Measurements from ENCODE around the gene FGF12. TPM values are rescaled to one million over a fixed set of nuclear protein-coding genes. Genes with fewer than 3 reads are reported as not detected.
"Not testable (repeated sequence)": the region's sequence is repeated elsewhere in the genome, so short reads cannot be mapped to it uniquely, and the experiment has no call there.

Gene FGF12
- 4.6 and 6.6 TPM in 2 replicates for total RNA-seq (2014; rRNA removed; shearing (Covaris generic))

DNA sequence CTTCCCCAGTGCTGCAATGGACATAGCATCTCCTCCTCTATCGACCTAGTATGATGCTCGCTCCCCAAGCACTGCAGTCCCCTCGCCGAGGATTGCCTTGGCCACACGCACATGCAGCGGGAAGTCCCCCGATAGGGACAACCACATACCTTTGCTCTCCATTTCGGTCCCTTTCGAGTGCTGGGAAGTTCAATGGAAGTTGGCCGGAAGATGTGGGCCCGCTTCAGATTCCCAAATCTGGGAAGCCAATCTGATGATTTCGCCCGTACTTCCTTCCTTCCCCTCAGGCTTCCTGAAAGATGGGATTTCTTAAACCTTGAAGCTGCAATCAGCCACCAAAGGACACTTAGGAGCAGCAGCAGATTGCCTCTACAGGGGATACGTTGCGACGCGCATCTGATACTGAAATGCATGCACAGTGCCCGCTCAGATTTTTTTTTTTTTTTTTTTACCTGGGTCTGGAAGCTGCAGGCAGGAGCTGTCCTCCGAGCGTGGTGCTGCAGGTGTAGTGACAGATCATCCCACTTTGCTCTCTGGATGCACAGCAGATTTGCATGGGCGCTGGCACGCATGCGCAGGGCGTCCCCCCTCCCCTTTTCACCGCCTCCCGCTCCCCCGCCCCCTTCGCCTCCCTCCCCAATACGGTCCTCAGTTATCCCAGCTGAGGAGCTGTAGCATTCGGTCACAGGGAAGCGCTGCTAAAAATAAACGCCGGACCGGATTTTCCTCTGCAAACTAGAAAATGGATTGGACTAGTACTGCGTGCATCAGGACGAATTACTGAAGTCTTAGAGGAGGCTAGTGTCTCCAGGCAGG, at the start of gene FGF12:
TSS of gene FGF12 (minus strand) at position 510 of the 816 bp plus-strand sequence.
- DNase-seq (ENCODE audit: low read depth), result peak; percentile 28

DNA sequence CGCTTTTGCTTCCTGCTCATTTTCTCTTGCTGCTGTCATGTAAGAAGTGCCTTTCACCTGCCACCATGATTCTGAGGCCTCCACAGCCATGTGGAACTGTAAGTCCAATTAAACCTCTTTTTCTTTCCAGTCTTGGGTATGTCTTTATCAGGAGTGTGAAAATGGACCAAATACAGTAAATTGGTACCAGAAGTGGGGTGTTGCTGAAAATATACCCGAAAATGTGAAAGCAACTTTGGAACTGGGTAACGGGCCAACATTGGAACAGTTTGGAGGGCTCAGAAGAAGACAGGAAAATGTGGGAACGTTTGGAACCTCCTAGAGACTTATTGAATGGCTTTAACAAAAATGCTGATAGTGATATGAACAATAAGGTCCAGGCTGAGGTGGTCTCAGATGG, 47.0 kb upstream of the FGF12 start:
- not testable (repeated sequence) for DNase-seq (ENCODE audit: low read depth)

DNA sequence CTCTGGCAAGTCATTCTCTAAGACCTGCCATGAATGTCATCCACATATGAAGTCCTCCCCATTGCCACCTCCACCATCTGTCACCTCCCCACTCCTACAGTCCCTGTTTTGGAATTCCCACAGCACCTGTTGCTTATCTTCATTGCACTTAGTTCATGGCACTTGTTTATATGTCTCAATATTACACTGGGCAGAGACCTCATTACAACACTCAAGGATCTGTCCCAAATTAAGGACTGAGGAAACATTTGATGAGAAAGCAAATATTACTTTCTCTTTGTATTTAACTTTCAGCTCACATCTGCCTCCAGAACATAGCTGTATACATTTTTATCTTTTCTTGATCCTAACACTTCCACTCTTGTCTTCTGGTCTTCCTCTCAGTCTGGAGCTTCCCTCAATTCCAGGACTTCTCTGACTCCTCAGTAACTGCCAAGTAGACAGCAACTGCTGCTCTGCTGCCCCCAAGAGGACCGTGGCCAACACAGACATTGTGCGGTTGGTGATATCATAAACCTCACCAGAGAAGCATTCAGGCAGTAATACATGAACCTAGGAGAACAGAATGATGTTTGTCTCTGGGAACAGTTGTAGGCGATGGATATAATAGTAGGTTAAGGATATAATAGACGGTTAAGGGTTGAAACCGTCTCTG, 45.0 kb upstream of the FGF12 start:
- DNase-seq (ENCODE audit: low read depth), result peak; percentile 51

DNA sequence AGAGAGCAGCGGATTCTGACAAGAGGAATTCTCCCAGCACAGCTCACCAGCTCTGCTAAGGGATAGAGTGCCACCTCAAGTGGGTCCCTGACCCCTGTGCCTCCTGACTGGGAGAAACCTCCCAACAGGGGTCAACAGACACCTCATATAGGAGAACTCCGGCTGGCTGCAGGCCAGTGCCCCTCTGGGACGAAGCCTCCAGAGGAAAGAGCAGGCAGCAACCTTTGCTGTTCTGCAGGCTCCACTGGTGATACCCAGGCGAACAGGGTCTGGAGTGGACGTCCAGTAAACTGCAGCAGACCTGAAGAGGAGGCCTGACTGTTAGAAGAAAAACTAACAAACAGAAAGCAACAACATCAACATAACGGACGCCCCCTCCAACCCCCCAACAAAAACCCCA, 31.3 kb upstream of the FGF12 start:
- no peak for DNase-seq (ENCODE audit: low read depth)

DNA sequence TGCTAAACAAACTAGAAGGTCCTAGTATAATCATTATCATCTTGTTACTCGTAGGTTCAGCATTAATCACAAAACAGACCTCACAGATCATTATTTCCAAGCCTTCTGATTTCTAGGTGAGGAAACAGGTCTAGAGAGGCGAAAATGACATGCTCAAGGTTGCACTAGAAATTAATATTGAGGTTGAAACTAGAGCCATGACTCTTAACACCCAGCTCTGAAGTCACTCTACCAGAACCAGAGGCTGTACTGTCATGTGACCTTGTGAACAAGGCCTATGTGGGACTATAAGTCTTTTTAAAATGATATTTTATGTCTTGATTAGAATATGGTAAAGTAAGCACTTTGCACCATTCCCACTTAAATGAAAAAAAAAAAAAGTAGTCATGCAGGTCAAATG, 23.8 kb upstream of the FGF12 start:
- no peak for DNase-seq (ENCODE audit: low read depth)

DNA sequence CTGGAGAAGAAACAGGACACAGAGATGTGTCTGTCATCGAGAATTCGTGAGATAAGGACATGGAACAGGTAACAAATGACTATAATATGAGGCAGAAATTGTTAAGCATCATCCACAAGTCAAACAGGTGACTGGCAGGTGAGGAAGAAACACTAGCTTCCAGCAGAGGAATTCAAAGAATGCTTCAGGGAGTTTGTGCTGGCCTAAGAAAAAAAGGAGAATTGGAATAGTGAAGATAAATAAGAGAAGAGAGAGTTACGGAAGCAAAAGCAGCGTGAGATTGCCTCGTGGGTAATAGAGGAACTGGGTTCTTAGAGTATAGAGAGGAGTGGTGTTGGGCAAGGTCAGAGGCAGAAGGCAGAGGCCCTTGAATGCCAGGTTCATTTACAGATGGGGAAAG, 22.9 kb upstream of the FGF12 start:
- no peak for DNase-seq (ENCODE audit: low read depth)

DNA sequence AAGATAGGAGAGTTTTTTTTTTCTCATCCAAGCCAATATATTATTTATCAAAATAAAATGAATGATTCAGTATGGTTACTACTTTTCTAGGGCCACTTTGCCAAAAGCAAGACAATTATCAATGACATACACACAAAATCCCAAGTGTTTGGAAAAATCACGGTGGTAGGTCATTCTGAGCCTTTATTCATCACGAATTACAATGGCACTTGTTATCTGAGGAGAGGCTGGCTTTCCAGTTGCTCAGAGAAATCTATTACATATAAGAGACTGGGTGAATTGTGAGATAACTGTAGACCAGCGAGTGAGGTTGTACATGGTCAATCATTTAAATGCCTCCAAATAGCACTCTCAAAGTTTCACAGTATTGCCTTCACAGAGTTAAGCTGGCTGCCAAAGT, 20.4 kb upstream of the FGF12 start:
- no peak for DNase-seq (ENCODE audit: low read depth)

DNA sequence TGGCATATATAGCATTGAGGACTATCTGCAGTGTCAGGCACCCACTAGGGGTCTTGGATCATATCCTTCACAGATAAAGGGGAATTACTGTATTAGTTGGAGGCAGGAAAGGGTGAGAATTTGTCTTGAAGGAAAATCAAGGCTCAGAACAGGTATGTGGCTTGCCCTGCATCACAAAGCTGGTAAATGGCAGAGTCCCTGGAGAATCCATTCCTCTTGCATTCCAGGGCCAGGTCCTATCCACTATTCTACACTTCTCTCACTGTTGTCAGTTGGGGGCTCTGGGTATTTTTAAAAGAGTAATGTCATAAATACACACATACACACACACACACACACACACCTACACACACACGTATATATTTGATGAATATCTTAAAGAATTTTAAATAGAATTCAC, 19.8 kb upstream of the FGF12 start:
- DNase-seq (ENCODE audit: low read depth), result no peak

DNA sequence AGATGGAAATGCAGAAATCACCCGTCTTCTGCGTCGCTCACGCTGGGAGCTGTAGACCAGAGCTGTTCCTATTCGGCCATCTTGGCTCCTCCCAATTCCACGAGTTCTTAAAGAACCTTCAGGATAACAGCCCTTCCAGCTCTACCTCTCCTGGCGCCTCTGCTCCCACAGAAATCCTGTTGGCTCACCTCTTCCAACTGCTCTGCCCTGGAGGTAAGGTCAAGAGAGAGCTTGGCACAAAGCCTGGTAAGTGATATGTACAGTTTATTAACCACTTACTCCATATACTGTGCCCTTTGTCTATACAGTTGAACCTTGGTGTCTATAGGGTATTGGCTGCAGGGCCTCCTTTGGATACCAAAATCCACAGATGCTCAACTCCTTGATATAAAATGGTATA, 17.8 kb upstream of the FGF12 start:
- DNase-seq (ENCODE audit: low read depth), result no peak

DNA sequence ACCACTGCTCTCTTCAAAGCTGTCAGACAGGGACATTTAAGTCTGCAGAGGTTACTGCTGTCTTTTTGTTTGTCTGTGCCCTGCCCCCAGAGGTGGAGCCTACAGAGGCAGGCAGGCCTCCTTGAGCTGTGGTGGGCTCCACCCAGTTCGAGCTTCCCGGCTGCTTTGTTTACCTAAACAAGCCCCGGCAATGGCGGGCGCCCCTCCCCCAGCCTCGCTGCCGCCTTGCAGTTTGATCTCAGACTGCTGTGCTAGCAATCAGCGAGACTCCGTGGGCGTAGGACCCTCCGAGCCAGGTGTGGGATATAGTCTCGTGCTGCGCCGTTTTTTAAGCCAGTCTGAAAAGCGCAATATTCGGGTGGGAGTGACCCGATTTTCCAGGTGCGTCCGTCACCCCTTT, 17.3 kb upstream of the FGF12 start:
- not testable (repeated sequence) for DNase-seq (ENCODE audit: low read depth)

DNA sequence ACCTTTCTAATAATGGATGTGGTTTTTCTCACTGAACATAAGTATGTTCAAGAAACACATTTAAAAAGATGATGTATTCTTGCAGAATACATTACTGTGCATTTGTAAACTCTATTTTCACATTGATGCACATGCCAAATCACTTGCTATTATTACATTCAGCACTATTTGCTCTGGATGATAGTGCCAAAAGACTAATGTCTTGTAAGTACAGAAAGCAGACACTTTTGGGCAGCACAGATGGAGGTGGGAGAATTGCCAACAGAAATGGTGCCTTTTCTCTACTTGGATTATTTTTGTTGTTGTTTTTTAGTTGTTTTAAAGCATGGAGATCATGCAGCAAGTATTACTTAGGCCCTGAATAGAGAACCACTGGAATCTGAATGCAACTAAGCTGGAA, 10.2 kb upstream of the FGF12 start:
- no peak for DNase-seq (ENCODE audit: low read depth)

DNA sequence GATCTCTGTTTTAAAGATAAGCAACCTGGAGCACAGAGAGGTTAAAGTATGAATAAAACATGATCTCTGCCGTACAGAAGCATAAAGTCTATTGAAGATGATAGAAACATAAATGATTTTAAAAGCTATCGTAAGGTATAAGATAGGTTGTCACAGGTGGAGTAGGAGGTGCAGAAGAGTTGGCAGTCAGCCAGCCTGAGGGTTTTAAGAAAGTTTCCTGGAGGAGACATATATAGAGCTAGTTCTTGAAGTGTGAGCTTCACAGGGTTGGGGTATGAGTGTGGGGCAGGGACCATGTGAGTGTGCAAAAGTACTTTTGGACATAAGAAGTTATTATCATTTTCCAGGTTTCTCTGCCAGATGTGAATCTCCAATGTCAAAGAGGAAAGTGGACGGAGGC, 3.9 kb upstream of the FGF12 start:
- DNase-seq (ENCODE audit: low read depth), result no peak

DNA sequence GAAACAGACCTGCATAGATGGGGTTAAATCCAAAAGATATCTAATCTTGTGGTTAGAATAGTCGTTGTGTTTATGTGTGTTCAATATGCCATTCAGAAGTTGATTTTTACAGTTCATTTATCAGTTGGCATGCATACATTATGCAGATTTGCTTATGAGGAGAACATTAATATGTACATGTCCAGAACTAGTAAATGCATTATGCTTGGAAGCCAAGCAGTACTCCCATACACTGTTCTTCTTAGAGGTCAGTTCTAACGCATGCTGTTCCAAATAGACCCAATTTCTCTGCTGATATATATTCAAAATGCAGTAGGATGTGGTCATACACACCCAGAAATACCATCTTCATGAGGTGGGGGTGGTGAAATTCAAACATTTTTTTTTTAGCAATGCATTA, 956 bp downstream of the FGF12 start:
- DNase-seq (ENCODE audit: low read depth), result no peak

DNA sequence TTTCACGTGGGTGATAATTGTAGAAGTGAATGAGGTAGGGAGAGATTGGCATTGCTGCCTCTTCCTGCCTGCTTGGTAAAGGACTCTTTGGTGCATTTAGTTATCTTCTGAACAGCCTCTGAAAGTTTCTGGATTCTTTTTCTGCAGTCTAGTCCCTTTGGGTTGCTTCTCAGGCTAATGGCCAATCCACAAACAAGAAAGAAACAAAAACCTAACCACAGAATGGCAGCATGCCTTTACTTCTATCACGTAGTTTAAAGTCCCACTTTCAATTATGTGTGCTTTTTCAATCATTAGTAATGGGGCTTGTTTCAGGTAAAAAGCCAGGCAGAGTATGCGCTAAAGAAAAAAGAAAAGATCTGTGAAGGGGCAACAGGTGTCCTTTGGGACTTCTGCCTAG, 7.4 kb downstream of the FGF12 start:
- DNase-seq (ENCODE audit: low read depth), result no peak

DNA sequence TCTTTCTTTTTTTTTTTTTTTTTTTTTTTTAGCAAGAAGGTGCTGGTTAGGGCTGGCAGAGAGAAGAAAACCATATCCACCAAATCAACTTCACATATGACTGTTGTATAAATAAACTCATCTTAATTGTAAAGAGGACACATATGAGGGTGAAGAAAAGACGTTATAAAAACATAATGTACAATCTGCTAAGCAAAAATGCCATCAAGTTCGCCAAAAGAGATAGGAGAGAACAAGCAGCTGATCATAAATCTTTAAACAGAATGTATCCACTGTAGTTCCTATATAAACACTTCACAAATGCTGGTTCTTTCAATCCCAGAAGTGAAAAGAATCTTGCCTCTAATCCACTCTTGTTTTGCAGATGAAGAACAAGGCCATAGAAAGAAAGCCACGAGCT, 9.2 kb downstream of the FGF12 start:
- DNase-seq (ENCODE audit: low read depth), result no peak

DNA sequence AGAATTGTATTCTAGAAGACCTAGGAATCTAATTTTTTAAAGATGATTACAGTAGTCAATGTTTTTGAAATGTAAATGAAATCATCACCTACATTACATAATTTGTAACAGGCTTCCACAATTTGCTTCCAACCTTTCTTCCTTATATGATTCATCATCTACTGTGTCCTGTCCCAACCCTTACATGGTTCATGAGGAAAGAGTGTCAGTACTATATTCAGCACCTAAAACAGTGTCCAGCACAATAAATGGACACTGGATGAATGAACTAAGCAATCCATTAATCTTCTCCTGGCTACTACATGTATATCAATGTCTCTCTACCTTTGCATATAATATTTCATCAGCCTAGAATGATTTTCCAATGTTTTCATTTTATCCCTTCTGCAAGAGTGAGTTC, 12.2 kb downstream of the FGF12 start:
- no peak for DNase-seq (ENCODE audit: low read depth)

DNA sequence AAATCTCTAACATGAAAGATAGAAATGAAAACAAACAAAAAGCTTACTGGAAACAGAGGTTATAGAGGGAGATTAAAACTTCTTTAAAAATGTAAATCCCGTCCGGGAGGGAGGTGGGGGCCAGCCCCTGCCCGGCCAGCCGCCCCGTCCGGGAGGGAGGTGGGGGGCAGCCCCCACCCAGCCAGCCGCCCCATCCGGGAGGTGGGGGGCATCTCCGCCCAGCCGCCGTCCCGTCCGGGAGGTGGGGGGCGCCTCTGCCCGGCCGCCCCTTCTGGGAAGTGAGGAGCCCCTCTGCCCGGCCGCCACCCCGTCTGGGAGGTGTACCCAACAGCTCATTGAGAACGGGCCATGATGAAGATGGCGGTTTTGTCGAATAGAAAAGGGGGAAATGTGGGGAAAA, 16.2 kb downstream of the FGF12 start:
- DNase-seq (ENCODE audit: low read depth), result not testable (repeated sequence)

DNA sequence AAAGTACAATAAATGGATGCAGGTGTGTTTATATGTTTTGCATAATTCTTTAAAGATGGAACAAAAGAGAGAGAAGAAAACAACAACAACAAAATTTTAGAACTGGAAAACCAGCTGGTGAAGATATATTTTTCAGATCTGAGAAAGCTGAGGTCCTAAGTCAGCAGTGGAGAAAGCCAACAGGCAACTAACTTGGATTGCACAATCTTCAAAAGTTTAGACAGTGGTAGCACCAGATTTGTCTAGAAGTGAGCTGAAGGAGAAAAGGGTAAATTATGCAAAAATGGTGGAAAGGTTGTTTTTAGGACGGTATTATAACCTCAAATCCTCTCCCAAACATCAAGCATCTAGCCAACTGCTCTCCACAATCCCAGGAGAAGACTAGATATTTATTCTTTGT, 17.0 kb downstream of the FGF12 start:
- DNase-seq (ENCODE audit: low read depth), result no peak

DNA sequence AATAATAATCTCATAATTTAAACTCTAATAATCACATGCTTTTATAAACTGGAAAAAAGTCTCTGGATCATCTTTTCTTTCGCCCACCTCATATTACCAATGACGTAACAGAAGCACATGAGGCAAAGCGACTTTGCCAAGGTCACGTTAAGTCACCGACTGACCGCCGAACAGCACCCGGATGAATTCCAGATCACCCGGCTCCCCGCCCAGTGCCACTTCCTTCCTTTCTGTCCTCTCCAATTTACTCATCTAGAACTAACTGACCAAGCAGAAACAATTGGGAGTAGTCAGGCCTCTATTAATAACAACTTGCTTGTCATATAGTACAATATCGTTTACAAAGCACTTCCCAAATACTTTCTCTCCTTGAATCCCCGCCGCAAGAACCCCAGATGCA, 21.1 kb downstream of the FGF12 start:
- no peak for DNase-seq (ENCODE audit: low read depth)

DNA sequence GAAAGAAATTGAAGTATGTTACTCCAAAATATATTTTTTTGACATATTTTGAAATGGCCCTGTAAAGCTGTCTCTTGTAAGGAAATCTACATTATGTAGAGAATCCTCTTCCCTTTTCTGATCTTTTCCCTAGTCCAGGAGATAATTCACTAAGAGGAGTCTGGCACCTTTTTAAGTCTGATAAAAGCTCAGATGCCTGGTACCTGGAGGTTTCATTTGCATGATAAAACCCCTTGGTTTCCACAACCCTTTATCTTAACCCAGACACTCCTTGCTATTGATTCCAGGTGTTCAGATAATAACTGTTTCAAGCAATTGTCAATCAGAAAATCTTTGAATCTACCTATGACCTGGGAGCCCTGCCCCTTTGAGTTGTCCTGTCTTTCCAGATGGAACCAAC, 26.5 kb downstream of the FGF12 start:
- DNase-seq (ENCODE audit: low read depth), result no peak

DNA sequence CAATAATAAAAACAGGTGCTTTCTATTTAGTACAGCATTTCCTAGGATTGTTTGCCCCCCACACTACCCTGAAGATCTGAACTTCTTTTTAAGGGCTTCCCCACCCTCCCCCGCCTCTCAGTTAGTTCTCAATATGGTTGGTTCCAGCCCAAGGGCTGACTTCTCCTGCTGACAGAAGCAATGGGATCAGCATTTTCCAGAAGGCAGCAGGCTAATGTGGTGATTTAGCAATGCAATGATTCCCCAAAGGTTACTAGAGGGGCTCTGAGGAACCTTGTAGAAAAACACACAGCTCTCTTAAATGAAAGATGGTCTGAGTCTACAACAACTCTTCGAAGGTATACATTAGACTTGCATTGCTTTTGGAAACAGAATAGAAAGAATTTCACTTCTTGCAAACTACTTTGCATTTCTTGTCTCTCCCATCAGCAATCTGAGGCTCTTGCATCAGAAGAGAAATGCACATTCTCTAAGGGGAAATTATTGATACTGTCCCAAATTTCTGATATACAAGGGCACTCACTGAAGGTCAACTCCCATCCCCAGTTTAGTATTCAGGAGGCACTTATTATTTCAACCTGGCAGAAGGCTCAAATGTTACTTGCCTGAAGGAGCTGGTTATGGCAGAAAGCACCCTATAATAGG, 30.3 kb downstream of the FGF12 start:
- no peak for DNase-seq (ENCODE audit: low read depth)

DNA sequence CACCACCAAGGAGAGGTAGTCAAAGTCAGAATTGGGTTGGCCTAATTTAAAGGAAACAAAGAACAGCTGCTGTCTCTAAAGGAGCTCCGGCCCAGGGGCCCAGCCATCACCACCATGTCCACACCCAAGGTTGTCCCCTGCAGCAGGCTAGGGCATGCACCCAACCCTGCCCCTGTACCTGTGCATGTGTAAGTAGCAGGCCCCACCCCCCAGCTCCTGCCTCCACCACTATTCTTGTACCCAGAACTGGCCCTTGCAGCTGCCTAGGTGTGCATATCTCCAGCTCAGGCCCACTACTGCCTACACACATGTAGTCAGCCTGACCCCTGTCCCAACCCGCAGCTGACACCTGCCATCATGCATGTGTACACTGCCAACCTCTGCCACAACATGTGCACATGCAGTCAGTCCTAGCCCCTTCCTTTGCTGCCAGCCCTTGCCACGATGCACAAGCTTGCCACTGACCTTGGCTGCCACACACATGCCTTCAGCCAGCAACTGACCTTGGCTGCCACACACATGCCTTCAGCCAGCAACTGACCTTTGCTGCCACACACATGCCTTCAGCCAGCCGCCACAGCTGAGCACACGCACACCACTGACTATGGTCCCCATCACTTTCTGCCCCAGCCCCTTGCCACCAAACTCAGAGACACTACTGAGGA, 39.7 kb downstream of the FGF12 start:
- no peak for DNase-seq (ENCODE audit: low read depth)

DNA sequence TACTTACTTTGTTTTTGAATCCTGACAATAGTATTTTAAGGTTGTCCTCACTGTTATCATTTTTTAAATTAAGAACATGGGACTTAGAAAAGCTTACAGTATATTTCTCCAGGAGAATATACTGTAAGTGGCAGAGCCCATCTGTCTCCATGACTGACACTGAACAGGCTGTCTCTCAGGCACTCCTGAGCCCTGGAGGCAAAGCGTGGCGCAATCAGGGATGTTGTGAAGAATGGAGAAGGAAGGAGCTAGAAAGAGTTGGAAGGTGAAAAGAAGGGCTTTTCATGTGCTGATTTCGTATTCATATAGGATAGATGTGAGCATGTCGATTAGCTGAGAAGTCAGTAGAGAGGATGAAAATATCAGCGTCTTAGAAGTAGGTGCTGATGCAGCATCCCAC, 41.5 kb downstream of the FGF12 start:
- DNase-seq (ENCODE audit: low read depth), result no peak

All from M059J (cell line).